Progenitor cell of endocrine pancreas (in vitro differentiated cells): ENCODE data around the gene EPS15. TPM values are rescaled to one million over a fixed set of nuclear protein-coding genes. Genes with fewer than 3 reads are reported as not detected.

ENCODE experiments used
- DNase-seq: peaks from one replicate; pipeline ENCODE4 v3.0.0; 2021; ENCODE audit warnings: low spot score; ENCODE audit not compliant: unreplicated experiment
- H3K27ac Mint-ChIP-seq: 2 replicates; pipeline ENCODE4 v1.8.0; 2021; ENCODE audit warnings: mild to moderate bottlenecking, moderate library complexity, mixed read lengths
- H3K27me3 Mint-ChIP-seq: 2 replicates; pipeline ENCODE4 v1.8.0; 2021; ENCODE audit warnings: mixed read lengths
- H3K36me3 Mint-ChIP-seq: 2 replicates; pipeline ENCODE4 v1.8.0; 2022; ENCODE audit warnings: mixed read lengths; ENCODE audit not compliant: insufficient read depth
- H3K4me1 Mint-ChIP-seq: 2 replicates; pipeline ENCODE4 v1.8.0; 2021; ENCODE audit warnings: low read depth, mixed read lengths
- H3K4me3 Mint-ChIP-seq: 2 replicates; pipeline ENCODE4 v1.8.0; 2021; ENCODE audit warnings: low read depth, mild to moderate bottlenecking, moderate library complexity, mixed read lengths
- H3K9me3 Mint-ChIP-seq: 2 replicates; pipeline ENCODE4 v1.8.0; 2021; ENCODE audit warnings: low read depth, mixed read lengths
- total RNA-seq: library from RNA; stranded (reverse); gene quantifications from 2 replicates; pipeline ENCODE4 v1.2.1, GENCODE V29; 2021
- TF ChIP-seq, protein P1 (sequence below): fragments of 200-600 bp; sonication (generic); IDR thresholded peaks from one replicate; pipeline ENCODE4 v1.5.0; 2021; ENCODE audit warnings: antibody characterized with exemption, mild to moderate bottlenecking; ENCODE audit not compliant: unreplicated experiment

EPS15 gene
- total RNA-seq, 1 donor from 2014 or later: 63.8 TPM

GRCh38 chr1:51342591-51343206 is 176.4 kb downstream of the EPS15 start:
- no peak for DNase-seq
- no peak overlapping the region for H3K27ac Mint-ChIP-seq
- H3K27me3 Mint-ChIP-seq: peaks cover 28% of the 10 kb centered on the region
- H3K4me3 Mint-ChIP-seq: no peak overlapping the region
- peaks cover under 1% of the 10 kb centered on the region for H3K4me1 Mint-ChIP-seq
- no peaks in the 10 kb centered on the region for H3K36me3 Mint-ChIP-seq
- TF ChIP-seq, protein P1, sequence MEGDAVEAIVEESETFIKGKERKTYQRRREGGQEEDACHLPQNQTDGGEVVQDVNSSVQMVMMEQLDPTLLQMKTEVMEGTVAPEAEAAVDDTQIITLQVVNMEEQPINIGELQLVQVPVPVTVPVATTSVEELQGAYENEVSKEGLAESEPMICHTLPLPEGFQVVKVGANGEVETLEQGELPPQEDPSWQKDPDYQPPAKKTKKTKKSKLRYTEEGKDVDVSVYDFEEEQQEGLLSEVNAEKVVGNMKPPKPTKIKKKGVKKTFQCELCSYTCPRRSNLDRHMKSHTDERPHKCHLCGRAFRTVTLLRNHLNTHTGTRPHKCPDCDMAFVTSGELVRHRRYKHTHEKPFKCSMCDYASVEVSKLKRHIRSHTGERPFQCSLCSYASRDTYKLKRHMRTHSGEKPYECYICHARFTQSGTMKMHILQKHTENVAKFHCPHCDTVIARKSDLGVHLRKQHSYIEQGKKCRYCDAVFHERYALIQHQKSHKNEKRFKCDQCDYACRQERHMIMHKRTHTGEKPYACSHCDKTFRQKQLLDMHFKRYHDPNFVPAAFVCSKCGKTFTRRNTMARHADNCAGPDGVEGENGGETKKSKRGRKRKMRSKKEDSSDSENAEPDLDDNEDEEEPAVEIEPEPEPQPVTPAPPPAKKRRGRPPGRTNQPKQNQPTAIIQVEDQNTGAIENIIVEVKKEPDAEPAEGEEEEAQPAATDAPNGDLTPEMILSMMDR: no peak
- no peaks in the 10 kb centered on the region for H3K9me3 Mint-ChIP-seq

DNA sequence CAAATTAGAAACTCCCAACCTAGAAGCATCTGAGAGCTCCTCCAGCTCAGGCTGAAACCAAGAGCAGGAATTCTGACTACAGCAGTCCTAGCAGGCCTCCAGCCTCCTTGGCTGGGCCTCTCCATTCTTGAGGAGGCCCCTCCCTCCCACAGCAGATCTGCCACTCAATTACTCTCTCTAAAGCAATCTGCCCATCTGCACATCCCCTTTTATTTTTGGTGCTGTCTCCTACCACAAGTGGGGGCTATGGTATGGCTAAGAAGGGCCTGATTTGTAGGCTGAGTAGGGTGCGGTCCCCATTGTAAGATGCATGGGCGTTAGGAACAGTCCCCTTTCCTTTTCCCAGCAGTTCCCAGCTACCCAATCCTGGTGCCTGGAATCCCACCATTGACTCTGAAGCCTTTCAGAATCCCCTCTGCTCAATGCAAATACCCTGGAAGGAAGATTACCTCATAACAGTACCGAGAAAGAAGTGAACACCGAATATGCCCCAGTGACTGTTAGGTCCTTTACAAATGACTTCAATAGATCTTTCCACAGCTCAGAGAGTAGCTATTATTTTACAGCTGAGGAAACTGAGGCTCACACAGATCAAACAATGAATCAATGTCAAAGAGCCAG is 177.1 kb downstream of the EPS15 start:
- Mint-ChIP-seq H3K4me1 (peaks cover 3% of the 10 kb centered on the region), H3K27ac (no peak overlapping the region), H3K4me3 (no peak overlapping the region), H3K36me3 (no peaks in the 10 kb centered on the region), H3K9me3 (no peaks in the 10 kb centered on the region), H3K27me3 (peaks cover 28% of the 10 kb centered on the region)
- TF ChIP-seq, protein P1: no peak
- DNase-seq: no peak

- Mint-ChIP-seq H3K27me3 (peaks cover 24% of the 10 kb centered on the region), H3K36me3 (no peaks in the 10 kb centered on the region), H3K27ac (no peak overlapping the region), H3K9me3 (no peaks in the 10 kb centered on the region), H3K4me3 (no peak overlapping the region), H3K4me1 (peaks cover 9% of the 10 kb centered on the region)
- DNase-seq: no peak
- TF ChIP-seq, protein P1: no peak
These were observed 178.7 kb downstream of the EPS15 start for GRCh38 chr1:51340380-51340779.

- H3K36me3 Mint-ChIP-seq: no peaks in the 10 kb centered on the region
- peaks cover 11% of the 10 kb centered on the region for H3K4me1 Mint-ChIP-seq
- no peak overlapping the region for H3K27ac Mint-ChIP-seq
- TF ChIP-seq, protein P1: no peak
- H3K27me3 Mint-ChIP-seq: peaks cover 2% of the 10 kb centered on the region
- no peaks in the 10 kb centered on the region for H3K9me3 Mint-ChIP-seq
- DNase-seq: no peak
- no peak overlapping the region for H3K4me3 Mint-ChIP-seq
These were observed 182.4 kb downstream of the EPS15 start for GRCh38 chr1:51336711-51337110.

DNA sequence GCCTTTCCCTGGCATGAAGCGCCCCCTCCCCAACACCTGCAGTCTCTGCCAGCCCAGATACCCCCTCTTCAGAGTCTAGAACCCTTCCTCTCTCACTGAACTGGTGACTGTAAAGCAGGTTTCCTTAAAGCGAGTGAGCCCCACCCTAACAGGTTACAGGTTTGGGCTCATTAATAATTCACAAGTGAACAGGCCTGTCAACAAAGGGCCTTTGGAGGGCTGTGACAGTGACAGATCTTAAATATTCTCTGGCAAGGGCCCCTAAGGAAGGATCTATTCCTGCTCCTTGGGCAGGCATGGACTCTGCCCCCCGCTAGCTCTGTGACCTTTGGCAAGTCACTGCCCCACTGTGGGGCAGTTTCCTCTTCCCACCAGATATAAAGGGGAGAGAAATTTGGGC is 183.1 kb downstream of the EPS15 start:
- Mint-ChIP-seq H3K9me3 (no peaks in the 10 kb centered on the region), H3K27ac (no peak overlapping the region), H3K4me1 (peaks cover 18% of the 10 kb centered on the region), H3K36me3 (no peaks in the 10 kb centered on the region), H3K27me3 (peaks cover 9% of the 10 kb centered on the region), H3K4me3 (no peak overlapping the region)
- TF ChIP-seq, protein P1: no peak
- no peak for DNase-seq
